Lung (tissue), 13 donors: ENCODE data around the gene RPL14. TPM values are rescaled to one million over a fixed set of nuclear protein-coding genes. Genes with fewer than 3 reads are reported as not detected.

ENCODE experiments used
- ATAC-seq: fragments of 200-7000 bp; cut with Tn5 transposase; one replicate; pipeline ENCODE4 v1.9.1; 2020; ENCODE audit warnings: moderate number of reproducible peaks; ENCODE audit not compliant: insufficient read depth, low FRiP score
- DNase-seq, 3 donors: peaks; one replicate each; pipeline ENCODE4 v3.0.0-alpha.2; 2013 to 2017
- H3K27ac ChIP-seq, 2 donors: one replicate each; pipeline ENCODE4 v1.5.1; 2013; ENCODE audit warnings: mild to moderate bottlenecking in 2 of 2, moderate library complexity in 2 of 2, control low read depth in 1 of 2, inconsistent platforms in 1 of 2, low read depth in 1 of 2, low read length in 1 of 2
- H3K27me3 ChIP-seq, 3 donors: one replicate each; pipeline ENCODE4 v1.5.1; 2013; ENCODE audit warnings: low read length in 2 of 3; ENCODE audit not compliant: control insufficient read depth in 3 of 3, insufficient read depth in 3 of 3
- H3K36me3 ChIP-seq, 4 donors: one replicate each; pipeline ENCODE4 v1.5.1; 2013; ENCODE audit warnings: low read length in 4 of 4, mild to moderate bottlenecking in 1 of 4, moderate library complexity in 1 of 4; ENCODE audit not compliant: control insufficient read depth in 4 of 4, insufficient read depth in 4 of 4
- H3K4me1 ChIP-seq, 5 donors: one replicate each; pipeline ENCODE4 v1.5.1; 2013; ENCODE audit warnings: low read length in 5 of 5, mild to moderate bottlenecking in 2 of 5, moderate library complexity in 1 of 5; ENCODE audit not compliant: control insufficient read depth in 5 of 5, insufficient read depth in 5 of 5
- H3K4me3 ChIP-seq: one replicate; pipeline ENCODE4 v1.5.1; 2013; ENCODE audit warnings: mild to moderate bottlenecking, control low read depth, moderate library complexity
- H3K9ac ChIP-seq, 2 donors: one replicate each; pipeline ENCODE4 v1.5.1; 2013; ENCODE audit warnings: low read length in 2 of 2, control low read depth in 1 of 2; ENCODE audit not compliant: insufficient read depth in 1 of 2
- H3K9me3 ChIP-seq, 4 donors: one replicate each; pipeline ENCODE4 v1.5.1; 2013; ENCODE audit warnings: low read length in 3 of 4, mild to moderate bottlenecking in 1 of 4, moderate library complexity in 1 of 4; ENCODE audit not compliant: control insufficient read depth in 4 of 4, insufficient read depth in 3 of 4
- CTCF ChIP-seq: IDR thresholded peaks from 2 replicates; pipeline ENCODE4 v1.5.1; 2012; ENCODE audit warnings: mild to moderate bottlenecking; ENCODE audit errors: control extremely low read depth, extremely low read depth
- WGBS, 2 donors: extraction: QIAGEN DNeasy Blood & Tissue Kit; methylation state at CpG; one replicate each; pipeline ENCODE4 v1.1.7; 2013; 5-methylcytosine and 5-hydroxymethylcytosine counted together
- polyA plus RNA-seq, 2 donors: library from polyadenylated mRNA; stranded (reverse); fragments of 200-250 nt; gene quantifications; one replicate each; pipeline ENCODE4 v1.2.1, GENCODE V29; 2013
- small RNA-seq: library from RNA; depleted of rRNA; stranded (forward); fragments of <200 nt; gene quantifications from one replicate; pipeline ENCODE3, GENCODE V24; 2014; ENCODE audit warnings: low replicate concordance
- total RNA-seq, 2 donors: library from RNA; depleted of rRNA in 1 of 2; stranded (reverse); fragments of >200 nt in 1 of 2; gene quantifications; one replicate each; pipeline ENCODE4 v1.2.1, GENCODE V29; 2014 to 2021
- donor health status: control.
- donor health status: control.
- donor health status: Bipolar disorder and iron deficiency.
- donor health status: healthy.
- donor health status: DM: yes; HTN: yes; CAD: no.

RPL14 gene
- total and polyA plus RNA-seq, 4 donors: 473 to 2,599 (median 1,226) TPM

- Histone ChIP-seq H3K27me3 (no peaks in the 10 kb centered on the region), H3K4me1 (peaks cover 0 to 5% (median 0%) of the 10 kb centered on the region in 5 donors), H3K27ac (no peak overlapping the region), H3K9me3 (no peaks in the 10 kb centered on the region), H3K36me3 (peaks cover 0 to 7% (median 3%) of the 10 kb centered on the region in 4 donors), H3K9ac (no peak overlapping the region), H3K4me3 (no peak overlapping the region)
- DNase-seq (no peak), ATAC-seq (no peak)
- no peak for TF ChIP-seq CTCF
- WGBS, 2 donors: 97 to 100% methylated on average over 1 of the region's 1 CpG
These were observed 54.0 kb downstream of the RPL14 start for GRCh38 chr3:40511031-40511718.

DNA sequence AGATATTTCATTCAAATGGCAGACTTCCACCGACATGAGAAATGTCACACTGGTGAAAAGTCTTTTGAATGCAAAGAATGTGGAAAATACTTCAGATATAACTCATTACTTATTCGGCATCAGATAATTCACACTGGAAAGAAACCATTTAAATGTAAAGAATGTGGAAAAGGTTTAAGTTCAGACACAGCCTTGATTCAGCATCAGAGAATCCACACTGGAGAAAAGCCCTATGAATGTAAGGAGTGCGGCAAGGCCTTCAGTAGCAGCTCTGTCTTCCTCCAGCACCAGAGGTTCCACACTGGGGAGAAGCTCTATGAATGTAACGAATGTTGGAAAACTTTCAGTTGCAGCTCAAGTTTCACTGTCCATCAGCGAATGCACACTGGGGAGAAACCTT is 59.1 kb downstream of the RPL14 start:
- DNase-seq (no peak), ATAC-seq (no peak)
- H3K36me3 ChIP-seq: peaks cover 0 to 14% (median 6%) of the 10 kb centered on the region in 4 donors
- H3K4me1 ChIP-seq: no peaks in the 10 kb centered on the region
- H3K9ac ChIP-seq: no peak overlapping the region
- H3K9me3 ChIP-seq: no peaks in the 10 kb centered on the region
- no peaks in the 10 kb centered on the region for H3K27me3 ChIP-seq
- TF ChIP-seq CTCF: no peak
- no peak overlapping the region for H3K4me3 ChIP-seq
- WGBS, 2 donors: 96 to 99% methylated on average over 5 of the region's 5 CpGs
- H3K27ac ChIP-seq: no peak overlapping the region

DNA sequence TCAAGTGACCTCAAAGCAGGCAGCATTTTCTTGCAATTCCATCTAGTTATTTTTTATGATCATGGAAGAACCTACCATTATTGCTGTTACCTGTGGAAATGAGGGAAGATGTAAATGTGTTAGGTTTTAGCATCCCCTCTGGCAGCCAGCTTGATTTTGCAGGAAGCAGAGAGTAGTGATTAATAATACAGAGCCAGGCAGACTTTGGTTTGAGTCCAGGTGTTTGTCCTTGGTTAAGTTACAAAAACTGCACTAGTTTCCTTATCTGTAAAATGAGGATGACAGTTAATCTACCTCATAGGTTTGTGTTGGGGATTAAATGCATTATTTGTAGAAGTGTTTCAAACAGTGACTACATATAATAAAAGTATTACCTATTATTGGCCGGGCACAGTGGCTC is 60.9 kb downstream of the RPL14 start:
- no peak overlapping the region for H3K4me3 ChIP-seq
- H3K27ac ChIP-seq: no peak overlapping the region
- no peaks in the 10 kb centered on the region for H3K27me3 ChIP-seq
- no peaks in the 10 kb centered on the region for H3K9me3 ChIP-seq
- ATAC-seq (no peak), DNase-seq (no peak)
- no peaks in the 10 kb centered on the region for H3K4me1 ChIP-seq
- peaks cover 0 to 10% (median 4%) of the 10 kb centered on the region in 4 donors for H3K36me3 ChIP-seq
- no peak for TF ChIP-seq CTCF
- WGBS, 2 donors: 95 to 100% methylated on average over 1 of the region's 1 CpG
- H3K9ac ChIP-seq: no peak overlapping the region

Small RNAs within 50 kb of the gene (small RNA-seq; reads per million reads assigned to genes)
- 2.5 reads per million, percentile 92 among the genes with 10 or more reads in this experiment for gene RNU5B-2P

Other genes starting within 250 kb of the RPL14 start
- 10 to 100 TPM; 43.4 to 55.9 TPM for gene EIF1B, start 147.6 kb upstream of the RPL14 start, total RNA-seq
- gene EIF1B, start 147.6 kb upstream of the RPL14 start, polyA plus RNA-seq: 10 to 100 TPM; 45.7 to 84.6 TPM
- 1 to 10 TPM; 3.8 to 6.1 TPM for gene ENTPD3, start 70.2 kb upstream of the RPL14 start, total RNA-seq
- gene ENTPD3, start 70.2 kb upstream of the RPL14 start, polyA plus RNA-seq: 1 to 10 TPM; 1.5 to 3.6 TPM
- gene ZNF619, start 19.8 kb downstream of the RPL14 start, total RNA-seq: 10 to 100 TPM in 1 of 2 donors, 1 to 10 TPM in 1; 8.0 to 10.0 TPM
- gene ZNF619, start 19.8 kb downstream of the RPL14 start, polyA plus RNA-seq: 1 to 10 TPM in 1 of 2 donors, under 1 TPM in 1; 0.96 to 2.0 TPM
- gene ZNF620, start 48.7 kb downstream of the RPL14 start, total RNA-seq: 10 to 100 TPM in 1 of 2 donors, 1 to 10 TPM in 1; 6.1 to 10.7 TPM
- 1 to 10 TPM; 2.0 to 3.0 TPM for gene ZNF620, start 48.7 kb downstream of the RPL14 start, polyA plus RNA-seq
- 10 to 100 TPM; 22.6 to 25.4 TPM for gene ZNF621, start 67.6 kb downstream of the RPL14 start, total RNA-seq
- gene ZNF621, start 67.6 kb downstream of the RPL14 start, polyA plus RNA-seq: 10 to 100 TPM in 1 of 2 donors, 1 to 10 TPM in 1; 7.7 to 14.8 TPM